ENCODE measurements around the gene PDS5B.
"Not testable (repeated sequence)": the region's sequence is repeated elsewhere in the genome, so short reads cannot be mapped to it uniquely, and the experiment has no call there.

Gene PDS5B

GRCh38 chr13:32650705-32651311 is 64.6 kb downstream of the PDS5B start:
- DNase-seq: peak; percentile 68

GRCh38 chr13:32657309-32657708 is 71.1 kb downstream of the PDS5B start:
- DNase-seq: no peak

- DNase-seq: no peak
These were observed 73.5 kb downstream of the PDS5B start for GRCh38 chr13:32659736-32660135.

- no peak for DNase-seq
These were observed 74.0 kb downstream of the PDS5B start for GRCh38 chr13:32660227-32660626.

GRCh38 chr13:32661685-32662084 is 75.4 kb downstream of the PDS5B start:
- no peak for DNase-seq

- DNase-seq: no peak
These were observed 77.4 kb downstream of the PDS5B start for GRCh38 chr13:32663660-32664059.

GRCh38 chr13:32666990-32667571 is 80.8 kb downstream of the PDS5B start:
- no peak for DNase-seq

- DNase-seq: peak; percentile 20
These were observed 82.9 kb downstream of the PDS5B start for GRCh38 chr13:32669030-32669646.

- DNase-seq: no peak
These were observed 88.3 kb downstream of the PDS5B start for GRCh38 chr13:32674503-32674902.

GRCh38 chr13:32676242-32676641 is 90.0 kb downstream of the PDS5B start:
- no peak for DNase-seq

GRCh38 chr13:32682130-32682529 is 95.9 kb downstream of the PDS5B start:
- no peak for DNase-seq

- DNase-seq: no peak
These were observed 96.5 kb downstream of the PDS5B start for GRCh38 chr13:32682740-32683139.

- no peak for DNase-seq
These were observed 101.0 kb downstream of the PDS5B start for GRCh38 chr13:32687275-32687674.

GRCh38 chr13:32695602-32696250 is 109.5 kb downstream of the PDS5B start:
- no peak for DNase-seq

- no peak for DNase-seq
These were observed 121.2 kb downstream of the PDS5B start for GRCh38 chr13:32707471-32707870.

GRCh38 chr13:32713397-32713796 is 127.1 kb downstream of the PDS5B start:
- DNase-seq: no peak

GRCh38 chr13:32716201-32716600 is 129.9 kb downstream of the PDS5B start:
- DNase-seq: not testable (repeated sequence)

- no peak for DNase-seq
These were observed 133.8 kb downstream of the PDS5B start for GRCh38 chr13:32720026-32720425.

GRCh38 chr13:32721131-32722034 is 135.1 kb downstream of the PDS5B start:
- DNase-seq: not testable (repeated sequence)

- no peak for DNase-seq
These were observed 136.1 kb downstream of the PDS5B start for GRCh38 chr13:32722340-32722739.

- DNase-seq: no peak
These were observed 137.7 kb downstream of the PDS5B start for GRCh38 chr13:32723987-32724386.

GRCh38 chr13:32726374-32727037 is 140.3 kb downstream of the PDS5B start:
- no peak for DNase-seq
